ENCODE results near the gene TBC1D4. TPM values are rescaled to one million over a fixed set of nuclear protein-coding genes. Genes with fewer than 3 reads are reported as not detected.

The TBC1D4 gene
- total and polyA plus RNA-seq, 12 donors, result 41.6 to 324 (median 191) TPM

DNA sequence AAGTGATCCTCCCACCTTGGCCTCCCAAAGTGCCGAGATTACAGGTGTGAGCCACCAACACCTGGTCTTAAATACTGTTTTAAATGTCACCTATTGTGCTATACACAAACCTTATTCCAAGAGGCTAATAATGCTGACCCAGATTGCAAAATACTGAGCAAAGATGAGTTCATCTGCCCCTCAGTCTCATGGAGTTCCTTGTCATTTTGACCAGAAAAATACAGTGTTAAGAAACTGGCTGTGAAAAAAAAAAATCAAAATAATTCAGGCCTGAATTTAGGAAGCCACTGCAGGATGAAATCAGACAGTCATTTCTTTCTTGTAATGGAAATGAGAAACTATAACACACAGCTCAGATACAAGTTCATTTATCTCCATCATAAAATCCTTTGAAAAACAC, 59.9 kb downstream of the TBC1D4 start:
- Histone ChIP-seq H3K27me3 (no peaks in the 10 kb centered on the region), H3K4me3 (no peak overlapping the region), H3K4me1 (replicated peaks in 1 of 2) (peaks cover 28 to 65% of the 10 kb centered on the region in 2 donors), H3K36me3 (replicated peaks in 1 of 2) (no peaks in the 10 kb centered on the region), H3K27ac (no peak overlapping the region), H3K9me3 (replicated peaks in 1 of 3) (no peaks in the 10 kb centered on the region)
- 94 to 100% (median 98%) methylated on average over 1 of the region's 1 CpG for WGBS, 4 donors
- no peak for TF ChIP-seq POLR2A (IDR thresholded peaks at IDR 0.05)
- TF ChIP-seq, protein P1, sequence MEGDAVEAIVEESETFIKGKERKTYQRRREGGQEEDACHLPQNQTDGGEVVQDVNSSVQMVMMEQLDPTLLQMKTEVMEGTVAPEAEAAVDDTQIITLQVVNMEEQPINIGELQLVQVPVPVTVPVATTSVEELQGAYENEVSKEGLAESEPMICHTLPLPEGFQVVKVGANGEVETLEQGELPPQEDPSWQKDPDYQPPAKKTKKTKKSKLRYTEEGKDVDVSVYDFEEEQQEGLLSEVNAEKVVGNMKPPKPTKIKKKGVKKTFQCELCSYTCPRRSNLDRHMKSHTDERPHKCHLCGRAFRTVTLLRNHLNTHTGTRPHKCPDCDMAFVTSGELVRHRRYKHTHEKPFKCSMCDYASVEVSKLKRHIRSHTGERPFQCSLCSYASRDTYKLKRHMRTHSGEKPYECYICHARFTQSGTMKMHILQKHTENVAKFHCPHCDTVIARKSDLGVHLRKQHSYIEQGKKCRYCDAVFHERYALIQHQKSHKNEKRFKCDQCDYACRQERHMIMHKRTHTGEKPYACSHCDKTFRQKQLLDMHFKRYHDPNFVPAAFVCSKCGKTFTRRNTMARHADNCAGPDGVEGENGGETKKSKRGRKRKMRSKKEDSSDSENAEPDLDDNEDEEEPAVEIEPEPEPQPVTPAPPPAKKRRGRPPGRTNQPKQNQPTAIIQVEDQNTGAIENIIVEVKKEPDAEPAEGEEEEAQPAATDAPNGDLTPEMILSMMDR (IDR thresholded peaks at IDR 0.05), result no peak
- DNase-seq, result no peak
- intact Hi-C loops (cut with DNase I), result no loop called here

DNA sequence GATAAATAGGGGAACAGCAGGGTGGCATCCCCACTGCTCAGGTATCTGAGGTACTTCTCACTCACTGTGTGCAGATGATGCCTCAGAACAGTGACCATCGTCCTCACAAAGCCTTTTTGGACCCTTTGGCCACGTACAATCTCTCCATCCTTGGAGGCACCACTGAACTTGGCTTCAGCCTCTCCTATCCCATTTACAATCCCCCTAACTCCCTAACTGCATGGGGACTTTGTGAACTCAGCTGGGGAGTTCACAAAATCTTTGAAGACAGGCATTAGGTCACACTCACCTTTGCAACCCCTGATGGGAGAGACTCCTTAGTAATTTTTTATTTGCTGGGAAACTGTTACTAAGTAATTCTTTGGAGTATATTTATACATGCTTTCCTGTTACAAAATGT, 60.8 kb downstream of the TBC1D4 start:
- no peaks in the 10 kb centered on the region for H3K36me3 ChIP-seq (replicated peaks in 1 of 2)
- WGBS, 4 donors, result 80 to 91% (median 88%) methylated on average over 2 of the region's 2 CpGs
- TF ChIP-seq POLR2A (IDR thresholded peaks at IDR 0.05), result no peak
- TF ChIP-seq, protein P1 (IDR thresholded peaks at IDR 0.05), result no peak
- peaks cover 37 to 73% of the 10 kb centered on the region in 2 donors for H3K4me1 ChIP-seq (replicated peaks in 1 of 2)
- no peaks in the 10 kb centered on the region for H3K27me3 ChIP-seq
- intact Hi-C loops (cut with DNase I), result no loop called here
- no peak overlapping the region for H3K27ac ChIP-seq
- DNase-seq, result no peak
- no peak overlapping the region for H3K4me3 ChIP-seq
- no peaks in the 10 kb centered on the region for H3K9me3 ChIP-seq (replicated peaks in 1 of 3)

DNA sequence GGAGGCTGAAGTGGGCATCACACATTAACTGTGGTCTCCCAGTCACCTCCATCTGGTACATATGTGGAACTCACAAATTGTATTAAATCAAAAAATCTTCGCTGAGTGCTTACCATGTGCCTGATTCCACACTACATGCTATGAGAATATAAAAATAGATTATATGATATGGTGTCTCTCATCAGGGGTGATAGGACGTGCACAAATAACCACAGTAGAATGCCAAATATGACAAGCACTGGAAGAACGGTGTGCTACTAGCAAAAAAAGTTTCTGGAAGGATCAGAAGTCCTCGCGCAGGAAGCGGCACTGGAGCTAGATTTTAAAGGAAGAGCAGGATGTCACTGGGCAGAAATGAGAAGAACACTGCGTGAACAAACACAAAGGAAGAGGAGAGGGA, 62.3 kb downstream of the TBC1D4 start:
- intact Hi-C loops (cut with DNase I), result no loop called here
- TF ChIP-seq, protein P1 (IDR thresholded peaks at IDR 0.05), result no peak
- TF ChIP-seq POLR2A (IDR thresholded peaks at IDR 0.05), result no peak
- Histone ChIP-seq H3K27ac (peak overlapping the region in 1 of 5 donors; percentile 51), H3K36me3 (replicated peaks in 1 of 2) (no peaks in the 10 kb centered on the region), H3K4me3 (no peak overlapping the region), H3K4me1 (replicated peaks in 1 of 2) (peaks cover 52 to 88% of the 10 kb centered on the region in 2 donors), H3K9me3 (replicated peaks in 1 of 3) (no peaks in the 10 kb centered on the region), H3K27me3 (no peaks in the 10 kb centered on the region)
- DNase-seq, result no peak
- 83 to 92% (median 89%) methylated on average over 7 of the region's 7 CpGs for WGBS, 4 donors

DNA sequence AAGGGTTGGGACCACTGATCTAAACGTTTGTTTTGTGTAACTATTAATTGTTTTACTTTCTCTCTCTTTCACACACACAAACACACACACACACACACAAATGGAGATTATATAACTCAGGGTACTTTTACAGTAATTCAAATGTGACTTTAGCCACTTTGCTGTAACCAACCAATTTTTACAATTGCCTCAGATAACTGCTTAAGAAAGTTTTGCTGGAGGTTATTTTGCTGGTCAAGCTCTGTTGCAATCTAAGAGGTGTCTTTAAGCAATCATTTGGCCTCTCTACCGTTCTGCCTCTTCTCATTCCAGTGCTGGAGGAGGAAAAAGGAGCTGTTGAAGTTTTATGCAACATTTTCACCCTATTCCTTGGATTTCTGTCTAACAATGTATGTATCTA, 63.0 kb downstream of the TBC1D4 start:
- Histone ChIP-seq H3K9me3 (replicated peaks in 1 of 3) (no peaks in the 10 kb centered on the region), H3K4me3 (no peak overlapping the region), H3K27me3 (no peaks in the 10 kb centered on the region), H3K27ac (peak overlapping the region in 3 of 5 donors; percentile 30 to 51 (median 37)), H3K36me3 (replicated peaks in 1 of 2) (no peaks in the 10 kb centered on the region), H3K4me1 (replicated peaks in 1 of 2) (peaks cover 59 to 95% of the 10 kb centered on the region in 2 donors)
- intact Hi-C loops (cut with DNase I), result no loop called here
- DNase-seq, result no peak
- 25 to 51% (median 31%) methylated on average over 2 of the region's 2 CpGs for WGBS, 4 donors
- no peak for TF ChIP-seq POLR2A (IDR thresholded peaks at IDR 0.05)
- TF ChIP-seq, protein P1 (IDR thresholded peaks at IDR 0.05), result no peak
